ENCODE results near the gene MXRA7.
A peak's percentile ranks its signal among the peaks of the same experiment; 100 is the strongest.

The MXRA7 gene

DNA sequence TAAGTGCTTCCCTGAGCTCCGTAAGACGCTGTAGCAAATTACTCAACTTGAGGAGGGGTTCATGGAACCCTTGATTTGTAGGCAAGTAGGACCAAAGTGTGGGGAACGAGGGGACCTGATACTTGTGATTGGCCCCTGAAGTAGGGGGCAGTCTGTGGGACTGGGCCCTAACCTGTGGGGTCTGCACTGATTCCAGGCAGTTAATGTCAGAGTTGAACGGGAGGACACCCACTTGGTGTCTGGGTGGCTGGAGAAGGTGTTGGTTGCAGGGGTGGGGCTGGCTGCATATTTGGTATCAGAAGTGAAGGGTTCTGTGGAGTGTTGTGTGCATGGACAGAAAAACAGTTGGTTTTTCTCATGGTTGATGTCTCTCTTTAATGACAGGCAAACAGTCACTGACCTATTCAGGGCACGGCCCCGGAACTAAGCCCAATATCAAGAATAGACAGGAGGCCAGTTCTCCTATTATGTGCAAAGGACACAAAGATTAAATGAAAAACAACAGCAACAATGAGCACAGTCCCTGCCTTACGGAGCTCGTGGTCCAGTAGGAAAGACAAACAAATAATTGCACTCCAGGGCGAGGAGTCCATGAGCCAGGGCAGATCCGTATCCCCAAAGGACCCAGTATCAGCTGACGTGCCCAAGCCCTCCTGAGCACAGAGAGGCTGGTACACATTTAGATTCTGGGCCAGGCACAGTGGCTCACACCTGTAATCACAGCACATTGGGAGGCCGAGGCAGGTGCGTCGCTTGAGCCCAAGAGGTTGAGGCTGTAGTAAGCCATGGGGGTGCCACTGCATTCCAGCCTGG lies 19.2 kb downstream of the MXRA7 start:
- no peak for DNase-seq

GRCh38 chr17:76690596-76691280 lies 20.0 kb downstream of the MXRA7 start:
- no peak for DNase-seq

- no peak for DNase-seq
These were observed 20.9 kb downstream of the MXRA7 start for GRCh38 chr17:76689859-76690258.

GRCh38 chr17:76688165-76688622 lies 22.6 kb downstream of the MXRA7 start:
- no peak for DNase-seq

DNA sequence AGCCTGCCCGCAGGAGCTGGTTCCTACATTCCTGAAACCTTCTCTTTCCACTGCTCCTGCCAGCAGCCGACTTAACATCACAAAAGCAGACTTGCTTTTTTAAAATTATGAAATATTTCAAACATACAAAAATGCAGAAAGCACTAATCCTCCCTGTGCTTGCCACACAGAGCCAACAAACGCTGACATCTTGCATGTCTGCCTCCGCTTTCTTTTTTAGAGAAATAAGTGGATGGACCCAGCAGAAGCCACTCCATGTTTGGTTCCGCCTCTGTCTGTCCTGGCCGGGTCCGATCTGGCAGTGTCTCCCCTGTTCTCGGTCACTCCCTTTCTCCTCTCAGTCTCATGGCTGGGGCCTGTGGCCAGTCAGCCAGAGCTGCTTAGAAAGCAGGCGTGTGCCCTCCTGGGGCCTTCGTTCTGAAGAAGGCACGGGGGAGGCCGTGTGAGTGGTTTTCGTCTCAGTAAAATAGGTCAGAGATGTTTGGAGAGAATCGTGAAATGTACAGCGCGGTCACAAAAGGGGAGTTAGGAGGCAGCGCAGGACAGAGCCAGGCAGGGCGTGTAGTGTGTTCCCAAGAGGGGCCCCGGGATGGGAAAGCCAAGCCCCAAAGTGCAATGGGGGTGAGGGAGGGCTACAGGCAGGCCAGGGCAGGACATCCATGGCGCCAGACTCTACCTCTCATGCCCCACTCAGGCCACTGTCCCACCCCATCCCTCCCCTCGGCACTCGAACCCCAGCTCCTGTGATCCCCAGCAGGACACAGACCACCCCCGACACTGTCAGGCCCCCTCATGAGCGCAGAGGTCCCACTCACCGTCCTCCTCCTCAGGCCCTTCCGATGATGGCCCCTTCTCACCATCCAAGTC lies 23.2 kb downstream of the MXRA7 start:
- peak; percentile 76 for DNase-seq

- no peak for DNase-seq
These were observed 24.0 kb downstream of the MXRA7 start for GRCh38 chr17:76686538-76687297.

- DNase-seq: no peak
These were observed 24.9 kb downstream of the MXRA7 start for GRCh38 chr17:76685846-76686245.

DNA sequence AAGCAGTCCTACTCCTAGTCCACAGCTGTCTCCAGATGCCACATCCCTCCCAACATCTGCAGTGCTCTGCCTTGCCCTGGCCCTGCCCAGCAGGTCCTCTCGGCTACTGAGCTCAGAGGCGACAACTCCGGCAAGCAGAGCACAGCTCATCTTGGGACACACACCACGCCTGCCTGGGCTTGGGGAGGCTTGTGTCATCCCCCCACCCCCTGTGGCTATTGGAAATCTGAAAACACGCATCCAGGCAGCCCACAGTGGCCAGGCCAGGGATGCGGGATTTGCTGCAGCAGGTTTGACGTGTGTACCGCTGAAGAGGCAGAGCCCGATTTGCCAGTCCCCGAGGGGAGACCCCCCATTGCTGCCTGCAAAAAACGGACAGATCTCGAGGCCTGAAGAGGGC lies 25.4 kb downstream of the MXRA7 start:
- DNase-seq: no peak

GRCh38 chr17:76684756-76685155 lies 26.0 kb downstream of the MXRA7 start:
- DNase-seq: no peak

DNA sequence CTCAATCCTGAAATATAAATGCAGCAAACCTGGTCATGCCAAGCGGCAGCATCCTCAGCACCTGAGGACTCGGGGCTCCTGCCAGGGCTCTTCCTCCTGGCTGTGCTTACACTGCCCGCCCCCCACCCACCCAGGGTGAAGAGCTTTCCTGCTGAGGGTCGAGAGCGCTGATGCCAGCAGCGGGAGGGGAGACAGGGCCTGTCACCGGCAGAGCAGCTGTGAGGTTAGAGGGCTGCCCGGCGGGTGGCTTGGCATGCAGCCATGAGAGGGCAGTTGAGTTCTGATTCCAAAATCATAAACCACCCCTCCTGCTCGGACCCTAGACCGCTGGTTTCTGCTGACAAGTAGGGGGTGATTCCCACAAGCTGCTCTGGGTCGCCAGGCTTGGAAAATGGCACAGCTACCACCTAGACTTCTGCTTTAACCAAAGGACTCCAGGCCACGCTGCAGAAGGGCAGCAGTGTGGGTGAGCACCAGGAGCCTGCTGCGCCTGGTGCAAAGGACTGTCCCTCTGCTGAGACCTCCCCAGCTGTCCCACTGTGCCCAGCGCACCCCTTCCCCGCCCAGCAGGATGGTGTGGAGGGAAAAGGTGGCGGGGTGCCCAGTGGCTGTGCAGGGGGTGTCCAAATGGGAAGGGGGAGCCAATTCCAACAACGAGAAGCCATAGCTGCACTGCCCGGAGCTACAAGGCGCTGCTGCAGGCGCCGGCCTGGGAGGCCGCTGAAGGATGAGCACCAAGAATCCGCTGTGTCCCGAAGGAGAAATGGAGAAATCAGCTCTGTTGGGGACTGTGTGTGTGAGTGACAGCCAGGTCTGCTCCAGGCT lies 26.6 kb downstream of the MXRA7 start:
- DNase-seq: no peak

- no peak for DNase-seq
These were observed 27.6 kb downstream of the MXRA7 start for GRCh38 chr17:76683011-76683755.

DNA sequence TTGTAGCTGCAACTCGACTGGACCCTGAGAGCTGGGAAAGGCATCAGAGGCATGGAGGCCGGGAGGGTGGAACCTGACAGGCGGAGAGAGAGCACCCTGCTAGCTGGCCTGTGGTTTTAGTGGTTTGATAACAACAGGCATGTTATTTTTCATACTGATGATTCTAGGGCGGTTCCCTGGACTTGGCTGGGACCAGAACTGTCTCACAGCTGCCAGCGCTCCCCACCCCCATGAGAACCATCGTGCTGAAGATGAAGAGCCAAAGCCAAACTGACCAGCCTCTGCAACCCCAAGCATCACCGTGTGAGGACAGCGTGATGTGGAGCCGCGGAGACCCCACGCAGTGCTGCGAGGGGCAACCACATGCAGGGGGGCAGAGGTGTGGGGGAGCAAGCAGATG lies 28.5 kb downstream of the MXRA7 start:
- peak; percentile 54 for DNase-seq

DNA sequence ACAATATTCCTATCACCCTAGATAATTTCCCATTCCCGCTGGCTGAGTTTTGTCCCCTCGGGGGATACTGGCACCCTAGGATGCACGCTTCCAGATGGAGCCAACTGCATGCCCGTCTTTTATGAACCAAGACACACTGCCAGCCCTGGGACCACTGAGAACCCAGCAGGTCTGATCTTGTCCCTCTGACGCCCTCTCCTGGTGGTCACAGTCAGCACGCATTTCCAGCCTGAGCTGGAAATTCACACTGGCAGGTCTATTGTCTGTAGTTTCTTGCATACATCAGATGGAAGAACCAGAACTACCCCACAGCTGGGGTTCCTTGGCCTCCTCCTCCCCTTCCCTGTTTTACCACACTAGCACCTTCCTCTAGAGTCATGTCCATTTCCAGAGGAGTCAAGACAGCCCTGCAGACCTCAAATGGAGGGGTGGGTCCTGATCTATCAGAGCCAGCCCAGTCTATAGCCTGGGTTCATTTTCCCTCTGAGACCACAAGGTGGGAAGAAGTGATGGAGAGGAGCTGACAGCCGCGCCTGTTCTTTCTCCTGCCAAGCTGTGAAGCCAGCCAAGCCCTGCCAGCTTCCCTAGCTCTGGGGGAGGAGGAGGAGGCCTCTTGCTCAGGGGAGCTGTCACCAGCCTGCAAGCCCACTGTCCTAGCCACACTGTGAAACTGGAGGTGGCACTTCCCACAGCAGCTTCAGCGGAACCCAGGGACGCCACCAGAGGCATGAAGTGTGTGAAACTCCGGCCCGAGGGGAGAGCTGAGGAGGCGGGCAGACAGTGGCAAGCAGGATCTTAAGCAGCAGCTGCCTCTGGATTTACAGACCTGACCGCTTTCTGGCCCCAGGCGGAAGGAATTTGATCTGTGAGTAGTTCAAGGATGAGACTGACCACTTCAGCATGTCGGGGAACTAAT lies 29.3 kb downstream of the MXRA7 start:
- DNase-seq: peak; percentile 84

GRCh38 chr17:76679239-76679638 lies 31.5 kb downstream of the MXRA7 start:
- DNase-seq: no peak

- no peak for DNase-seq
These were observed 32.4 kb downstream of the MXRA7 start for GRCh38 chr17:76678330-76678729.

DNA sequence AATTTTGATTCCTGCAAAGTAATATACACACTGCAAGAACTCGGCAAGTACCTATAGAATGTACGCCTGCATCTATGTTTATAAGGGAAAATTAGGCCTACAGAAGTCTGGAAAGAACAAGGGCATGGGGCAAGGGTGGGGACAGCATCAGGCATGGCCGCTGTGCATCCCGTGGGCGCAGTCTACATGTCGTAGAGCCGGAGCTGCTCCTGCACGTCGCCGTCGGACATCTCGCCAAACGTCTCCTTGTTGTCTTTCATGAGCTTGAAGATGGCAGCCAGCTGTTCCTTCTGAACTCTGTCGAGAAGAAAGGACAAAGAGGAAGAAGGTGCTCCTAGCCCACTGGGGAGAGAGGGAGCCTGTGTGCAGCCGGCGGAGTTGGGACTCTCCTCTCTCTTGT lies 33.4 kb downstream of the MXRA7 start:
- no peak for DNase-seq

DNA sequence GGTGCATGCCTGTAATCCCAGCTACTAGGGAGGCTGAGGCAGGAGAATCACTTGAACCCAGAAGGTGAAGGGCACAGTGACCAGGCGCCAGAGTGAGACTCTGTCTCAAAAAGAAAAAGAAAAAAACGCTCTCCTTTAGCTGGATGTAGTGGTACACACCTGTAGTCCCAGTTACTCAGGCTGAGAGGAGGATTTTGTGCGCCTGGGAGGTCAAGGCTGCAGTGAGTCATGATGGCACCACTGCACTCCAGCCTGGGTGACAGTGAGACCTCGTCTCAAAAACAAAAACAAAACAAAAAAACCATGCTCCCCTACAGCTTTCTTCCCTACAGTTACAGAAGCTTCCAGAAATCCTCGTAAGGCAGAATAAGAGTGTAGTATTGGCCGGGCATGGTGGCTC lies 34.1 kb downstream of the MXRA7 start:
- no peak for DNase-seq

- no peak for DNase-seq
These were observed 35.1 kb downstream of the MXRA7 start for GRCh38 chr17:76675648-76676047.

GRCh38 chr17:76674600-76674999 lies 36.2 kb downstream of the MXRA7 start:
- DNase-seq: no peak

DNA sequence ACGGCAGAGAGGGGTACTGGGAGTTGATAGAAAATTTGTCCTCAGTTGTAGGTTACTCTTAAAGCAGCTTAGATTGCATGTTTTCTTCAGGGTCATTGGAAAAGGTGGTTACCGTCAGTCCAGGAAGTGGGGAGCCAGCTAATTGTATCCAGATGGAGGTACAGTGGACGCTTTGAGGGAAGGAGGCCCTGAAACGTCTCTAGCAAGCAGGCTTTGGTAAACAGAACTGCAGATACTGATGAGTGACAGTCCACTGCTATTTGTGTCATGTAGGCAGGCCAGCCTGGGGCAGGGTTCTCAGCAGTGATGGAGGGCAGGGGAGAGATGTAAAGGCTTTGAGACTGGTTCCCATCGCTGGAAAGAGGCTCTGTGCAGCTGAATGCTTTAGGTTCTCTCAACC lies 37.0 kb downstream of the MXRA7 start:
- no peak for DNase-seq
